ENCODE measurements around the gene RAB25. TPM values are rescaled to one million over a fixed set of nuclear protein-coding genes. Genes with fewer than 3 reads are reported as not detected.
A peak's percentile ranks its signal among the peaks of the same experiment; 100 is the strongest.

The RAB25 gene
- total RNA-seq, 2 experiments from 2014 or later: 0.46 to 0.77 TPM

GRCh38 chr1:156102633-156103511, 41.9 kb downstream of the RAB25 start:
- Mint-ChIP-seq H3K27ac (peak overlapping the region; percentile 23), H3K4me1 (peaks cover 80% of the 10 kb centered on the region), H3K9me3 (ENCODE audit: low read depth) (no peaks in the 10 kb centered on the region), H3K27me3 (peaks cover 5% of the 10 kb centered on the region), H3K4me3 (no peak overlapping the region), H3K36me3 (ENCODE audit: low read depth) (peaks cover 2% of the 10 kb centered on the region)
- ChIA-PET CTCF (interaction anchor here (0.7 to 29.4 kb wide), 2 partner anchors 22 to 118 kb away, joined by 3 to 929 read pairs; partner anchors contain the start of gene LMNA), POLR2A (interaction anchor here (1.1 to 2.3 kb wide), 3 partner anchors 13 to 110 kb away, joined by 3 to 10 read pairs (median 4); partner anchors contain the start of gene PMF1)
- intact Hi-C loops (cut with DNase I, micrococcal nuclease): no loop called here
- DNase-seq (no peak), ATAC-seq (no peak)

- Mint-ChIP-seq H3K4me3 (no peak overlapping the region), H3K4me1 (peaks cover 78% of the 10 kb centered on the region), H3K36me3 (ENCODE audit: low read depth) (no peaks in the 10 kb centered on the region), H3K27me3 (peaks cover 5% of the 10 kb centered on the region), H3K9me3 (ENCODE audit: low read depth) (no peaks in the 10 kb centered on the region), H3K27ac (peak overlapping the region; percentile 58)
- ChIA-PET CTCF (interaction anchor here (0.6 to 29.4 kb wide), 2 partner anchors 22 to 111 kb away, joined by 3 to 929 read pairs; partner anchors contain the start of gene LMNA), POLR2A (interaction anchor here (1.1 to 2.3 kb wide), 4 partner anchors 11 to 109 kb away, joined by 4 to 10 read pairs (median 6); partner anchors contain the start of genes LMNA and PMF1)
- ATAC-seq (peak; percentile 13), DNase-seq (peak; percentile 80)
- intact Hi-C loops (cut with DNase I, micrococcal nuclease): no loop called here
Measured at GRCh38 chr1:156103521-156103947, 42.6 kb downstream of the RAB25 start.

GRCh38 chr1:156104065-156104810, 43.3 kb downstream of the RAB25 start:
- Mint-ChIP-seq H3K4me1 (peaks cover 74% of the 10 kb centered on the region), H3K27me3 (peaks cover 5% of the 10 kb centered on the region), H3K9me3 (ENCODE audit: low read depth) (no peaks in the 10 kb centered on the region), H3K4me3 (no peak overlapping the region), H3K36me3 (ENCODE audit: low read depth) (no peaks in the 10 kb centered on the region), H3K27ac (peak overlapping the region; percentile 58)
- ChIA-PET CTCF (interaction anchor here (0.5 to 29.4 kb wide), 5 partner anchors 8 to 110 kb away, joined by 3 to 929 read pairs (median 3); partner anchors contain the start of gene LMNA), POLR2A (interaction anchor here (0.6 to 3.8 kb wide), 6 partner anchors 7 to 252 kb away, joined by 3 to 67 read pairs (median 6); partner anchors contain the start of gene LMNA)
- ATAC-seq (peak; percentile 30), DNase-seq (peak; percentile 64)
- intact Hi-C loops (cut with DNase I, micrococcal nuclease): no loop called here

- ATAC-seq (no peak), DNase-seq (no peak)
- intact Hi-C loops (cut with DNase I, micrococcal nuclease): no loop called here
- Mint-ChIP-seq H3K9me3 (ENCODE audit: low read depth) (no peaks in the 10 kb centered on the region), H3K4me1 (peaks cover 71% of the 10 kb centered on the region), H3K4me3 (peak overlapping the region; percentile 71), H3K27ac (peak overlapping the region; percentile 58), H3K27me3 (peaks cover 5% of the 10 kb centered on the region), H3K36me3 (ENCODE audit: low read depth) (no peaks in the 10 kb centered on the region)
- ChIA-PET CTCF (interaction anchor here (0.5 to 29.4 kb wide), 5 partner anchors 8 to 40 kb away, joined by 3 to 929 read pairs (median 10); partner anchors contain the start of gene LMNA), POLR2A (interaction anchor here (0.6 to 3.8 kb wide), 6 partner anchors 8 to 251 kb away, joined by 3 to 67 read pairs (median 5); partner anchors contain the start of gene LMNA)
Measured at GRCh38 chr1:156104861-156105832, 44.2 kb downstream of the RAB25 start.

GRCh38 chr1:156106624-156107488, 45.9 kb downstream of the RAB25 start:
- no peaks in the 10 kb centered on the region for H3K27me3 Mint-ChIP-seq
- ATAC-seq: peak; percentile 31
- H3K36me3 Mint-ChIP-seq (ENCODE audit: low read depth): no peaks in the 10 kb centered on the region
- POLR2A ChIA-PET: interaction anchor here (0.6 to 3.8 kb wide), 11 partner anchors 8 to 1125 kb away, joined by 3 to 67 read pairs (median 4); partner anchors contain the start of genes LMNA and PMF1
- intact Hi-C loops (cut with DNase I, micrococcal nuclease): loop anchor here (1.0 kb wide), 5 partner anchors 7 to 116 kb away; partner anchors contain the start of gene LMNA (in 2 of the 2)
- H3K9me3 Mint-ChIP-seq (ENCODE audit: low read depth): no peaks in the 10 kb centered on the region
- H3K27ac Mint-ChIP-seq: peak overlapping the region; percentile 95
- H3K4me1 Mint-ChIP-seq: peaks cover 59% of the 10 kb centered on the region
- CTCF ChIA-PET: interaction anchor here (0.7 to 29.4 kb wide), 9 partner anchors 10 to 565 kb away, joined by 3 to 929 read pairs (median 4); partner anchors contain the start of genes LMNA and MEX3A
- no peak for DNase-seq
- peak overlapping the region; percentile 71 for H3K4me3 Mint-ChIP-seq

- Mint-ChIP-seq H3K4me1 (peaks cover 53% of the 10 kb centered on the region), H3K27ac (no peak overlapping the region), H3K27me3 (peaks cover 2% of the 10 kb centered on the region), H3K36me3 (ENCODE audit: low read depth) (no peaks in the 10 kb centered on the region), H3K4me3 (peak overlapping the region; percentile 30), H3K9me3 (ENCODE audit: low read depth) (no peaks in the 10 kb centered on the region)
- DNase-seq (no peak), ATAC-seq (no peak)
- CTCF ChIA-PET: interaction anchor here (1.3 to 29.4 kb wide), 3 partner anchors 11 to 17 kb away, joined by 3 to 929 read pairs (median 58); partner anchors contain the start of gene LMNA
- POLR2A ChIA-PET: interaction anchor here (3.8 kb wide), 1 partner anchor 11 kb away, joined by 67 read pairs; no protein-coding TSS in a partner anchor
- intact Hi-C loops (cut with DNase I, micrococcal nuclease): no loop called here
Measured at GRCh38 chr1:156108057-156108456, 47.1 kb downstream of the RAB25 start.

- ChIA-PET CTCF (interaction anchor here (0.5 to 29.4 kb wide), 6 partner anchors 12 to 899 kb away, joined by 3 to 929 read pairs (median 3); partner anchors contain the start of gene LMNA), POLR2A (interaction anchor here (0.7 to 1.2 kb wide), 2 partner anchors 9 to 49 kb away, joined by 3 read pairs; no protein-coding TSS in a partner anchor)
- peaks cover 53% of the 10 kb centered on the region for H3K4me1 Mint-ChIP-seq
- DNase-seq (no peak), ATAC-seq (no peak)
- no peaks in the 10 kb centered on the region for H3K36me3 Mint-ChIP-seq (ENCODE audit: low read depth)
- no peaks in the 10 kb centered on the region for H3K9me3 Mint-ChIP-seq (ENCODE audit: low read depth)
- intact Hi-C loops (cut with DNase I, micrococcal nuclease): no loop called here
- no peak overlapping the region for H3K4me3 Mint-ChIP-seq
- H3K27me3 Mint-ChIP-seq: peaks cover 5% of the 10 kb centered on the region
- H3K27ac Mint-ChIP-seq: no peak overlapping the region
Measured at GRCh38 chr1:156108664-156109241, 47.8 kb downstream of the RAB25 start.

- ATAC-seq (no peak), DNase-seq (no peak)
- Mint-ChIP-seq H3K4me3 (no peak overlapping the region), H3K36me3 (ENCODE audit: low read depth) (no peaks in the 10 kb centered on the region), H3K27ac (no peak overlapping the region), H3K27me3 (peaks cover 9% of the 10 kb centered on the region), H3K4me1 (peaks cover 44% of the 10 kb centered on the region), H3K9me3 (ENCODE audit: low read depth) (no peaks in the 10 kb centered on the region)
- intact Hi-C loops (cut with DNase I, micrococcal nuclease): no loop called here
- ChIA-PET CTCF (interaction anchor here (2.1 to 29.4 kb wide), 2 partner anchors 13 to 15 kb away, joined by 10 to 929 read pairs; partner anchors contain the start of gene LMNA), POLR2A (no interaction called here)
Measured at GRCh38 chr1:156110252-156110651, 49.3 kb downstream of the RAB25 start.

All from activated CD4-positive, alpha-beta T cell treated with anti-CD3 and anti-CD28 coated beads for 36 hours (primary cell).